GM12878 (cell line): ENCODE measurements around the gene CNNM2. TPM values are rescaled to one million over a fixed set of nuclear protein-coding genes. Genes with fewer than 3 reads are reported as not detected.

Experiments used
- ATAC-seq: fragments of 200-7000 bp; cut with Tn5 transposase; 3 replicates; pipeline ENCODE4 v1.9.1; 2020; ENCODE audit warnings: mild to moderate bottlenecking, moderate library complexity
- BruUV-seq: library from RNA; stranded (reverse); fragments of 400-500 nt; replicated peaks from 2 replicates; lab custom pipeline; 2021; lab: Mats Ljungman, UMichigan
- CTCF ChIA-PET: fragments of 300-600 bp; sonication (Branson Sonifier 250); formaldehyde crosslinking; extraction: SDS; loops from one replicate; lab custom pipeline; 2021; ENCODE audit warnings: inconsistent platforms; lab: Yijun Ruan, JAX
- POLR2A ChIA-PET: fragments of 350-600 bp; formaldehyde crosslinking; extraction: SDS; loops from one replicate; lab custom pipeline; 2021; ENCODE audit warnings: inconsistent platforms; lab: Charles Lee
- RAD21 ChIA-PET: fragments of 300-600 bp; sonication (Branson Sonifier 250); formaldehyde crosslinking; loops from one replicate; lab custom pipeline; 2023; ENCODE audit warnings: antibody characterized with exemption; ENCODE audit not compliant: unreplicated experiment; lab: Charles Lee
- SMC1A ChIA-PET: fragments of 300-600 bp; sonication (Branson Sonifier 250); formaldehyde crosslinking; loops from one replicate; lab custom pipeline; 2023; ENCODE audit not compliant: unreplicated experiment, uncharacterized antibody; lab: Charles Lee
- DNase-seq: peaks from one replicate; pipeline ENCODE4 v3.0.0-alpha.2; 2011; ENCODE audit warnings: low read depth, low spot score
- FAIRE-seq: peaks from 3 replicates; lab custom pipeline; 2011; peaks lifted over from hg19 to GRCh38; lab: Jason Lieb, UNC
- H2AFZ ChIP-seq: 2 replicates; pipeline ENCODE4 v1.6.0; 2011; ENCODE audit warnings: low read depth, low read length, control low read depth; ENCODE audit not compliant: control insufficient read depth
- H3K27ac ChIP-seq: 2 replicates; pipeline ENCODE4 v1.5.1; 2011; ENCODE audit warnings: control low read depth; ENCODE audit not compliant: control insufficient read depth, insufficient read depth
- H3K27me3 ChIP-seq, 2 experiments: replicated peaks in 1 of 2; 2 replicates each; pipeline versions ENCODE4 v1.6.0 to v1.6.1; 2011; ENCODE audit warnings: low read length in 1 of 2; ENCODE audit not compliant: control insufficient read depth in 2 of 2, insufficient read depth in 2 of 2
- H3K36me3 ChIP-seq, 2 experiments: 2 replicates each; pipeline ENCODE4 v1.5.1; 2011; ENCODE audit warnings: low read length in 1 of 2; ENCODE audit not compliant: control insufficient read depth in 2 of 2, insufficient read depth in 2 of 2
- H3K4me1 ChIP-seq: 2 replicates; pipeline ENCODE4 v1.6.1; 2011; ENCODE audit warnings: mild to moderate bottlenecking, low read length, moderate library complexity, mixed read lengths; ENCODE audit not compliant: control insufficient read depth, insufficient read depth
- H3K4me2 ChIP-seq: 2 replicates; pipeline ENCODE4 v1.6.0; 2011; ENCODE audit warnings: control low read depth; ENCODE audit not compliant: control insufficient read depth, insufficient read depth
- H3K4me3 ChIP-seq: fragments of 200-600 bp; sonication (generic); 2 replicates; pipeline ENCODE4 v1.5.1; 2016
- H3K79me2 ChIP-seq: 2 replicates; pipeline ENCODE4 v1.6.0; 2011; ENCODE audit warnings: low read length; ENCODE audit not compliant: control insufficient read depth, insufficient read depth
- H3K9ac ChIP-seq: 2 replicates; pipeline ENCODE4 v1.8.0; 2011; ENCODE audit warnings: low read length, control low read depth, mixed read lengths; ENCODE audit not compliant: control insufficient read depth, insufficient read depth
- H3K9me3 ChIP-seq: replicated peaks from 3 replicates; pipeline ENCODE4 v1.5.1; 2011; ENCODE audit warnings: mild to moderate bottlenecking, low read length; ENCODE audit not compliant: control insufficient read depth, insufficient read depth
- H4K20me1 ChIP-seq: 2 replicates; pipeline ENCODE4 v1.6.0; 2011; ENCODE audit not compliant: control insufficient read depth, insufficient read depth
- ATF7 ChIP-seq: fragments of 450-650 bp; IDR thresholded peaks from 2 replicates; pipeline ENCODE4 v1.6.1; 2016; ENCODE audit warnings: low read depth, mild to moderate bottlenecking
- EED ChIP-seq: sonication (generic); IDR thresholded peaks from 2 replicates; pipeline ENCODE4 v1.6.1; 2016; ENCODE audit warnings: antibody characterized with exemption, low read depth
- FOXM1 ChIP-seq: IDR thresholded peaks from 2 replicates; pipeline ENCODE4 v1.6.1; 2012; ENCODE audit warnings: low read depth, mild to moderate bottlenecking, inconsistent platforms, low read length, moderate library complexity
- JUNB ChIP-seq: IDR thresholded peaks from 2 replicates; pipeline ENCODE4 v1.6.1; 2016; ENCODE audit warnings: antibody characterized with exemption, mild to moderate bottlenecking
- LARP7 ChIP-seq: fragments of 450-650 bp; IDR thresholded peaks from 2 replicates; pipeline ENCODE4 v1.6.1; 2017; ENCODE audit warnings: mild to moderate bottlenecking
- MEF2A ChIP-seq: IDR thresholded peaks from 2 replicates; pipeline ENCODE4 v1.6.1; 2011; ENCODE audit warnings: low read depth, mild to moderate bottlenecking, low read length, moderate library complexity; ENCODE audit not compliant: insufficient read depth
- NRF1 ChIP-seq: conservative IDR thresholded peaks from 2 replicates; pipeline ENCODE4 v1.6.1; 2011; ENCODE audit warnings: mild to moderate bottlenecking, low read depth, low read length, improper control_type of control experiment
- PML ChIP-seq: IDR thresholded peaks from 2 replicates; pipeline ENCODE4 v1.6.1; 2012; ENCODE audit warnings: low read length, inconsistent platforms
- TARDBP ChIP-seq: IDR thresholded peaks from 2 replicates; pipeline ENCODE4 v1.6.1; 2016; ENCODE audit warnings: borderline replicate concordance
- WGBS: methylation state at CpG from one replicate; pipeline ENCODE4 v1.1.6; 2016; ENCODE audit warnings: low lambda C conversion rate; ENCODE audit not compliant: insufficient replicate concordance, insufficient coverage; ENCODE audit errors: missing lambda C conversion rate; 5-methylcytosine and 5-hydroxymethylcytosine counted together
- in situ Hi-C: fragments of 300-500 bp; cut with MboI; formaldehyde crosslinking; loops from 9 replicates; pipeline ENCODE4 v1.14.3; 2018; ENCODE audit warnings: mixed read lengths
- intact Hi-C: fragments of 100-400 bp; cut with micrococcal nuclease; formaldehyde crosslinking; loops from one replicate; pipeline ENCODE4 v1.14.2; 2022; ENCODE audit not compliant: unreplicated experiment
- polyA plus RNA-seq, 11 experiments: library from polyadenylated mRNA; depleted of rRNA in 4 of 11; unstranded in 6 of 11; stranded (reverse) in 5 of 11; fragments of >200 nt; fragmentation: Nextera tagmentation in 4 of 11; fragmentation: Illumina TruSeq in 1 of 11; extraction: Ambion mirVana in 4 of 11; extraction: Trizol in 1 of 11; gene quantifications; 1 replicate in 1 of 11; 2 replicates in 10 of 11; pipeline versions ENCODE4 v1.2.1 to v1.2.3, GENCODE V29; 2011 to 2016; ENCODE audit warnings: inconsistent platforms in 2 of 11, missing spikeins in 2 of 11, low read depth in 1 of 11
- total RNA-seq, 4 experiments: library from RNA; depleted of rRNA in 3 of 4; stranded (reverse); fragments of >200 nt in 3 of 4; fragmentation: Illumina TruSeq in 1 of 4; extraction: Trizol in 1 of 4; gene quantifications; 2 replicates each; pipeline versions ENCODE4 v1.2.1 to v1.2.3, GENCODE V29; 2013 to 2021
- TF ChIP-seq, protein P1 (sequence below): IDR thresholded peaks from 2 replicates; pipeline ENCODE4 v1.6.1; 2011; ENCODE audit warnings: mild to moderate bottlenecking, low read depth, low read length, moderate library complexity; ENCODE audit not compliant: insufficient replicate concordance
- TF ChIP-seq, protein P2 (sequence below): fragments of 450-650 bp; IDR thresholded peaks from 2 replicates; pipeline ENCODE4 v1.6.1; 2017; ENCODE audit warnings: mild to moderate bottlenecking, low read depth, inconsistent platforms; ENCODE audit not compliant: poor library complexity, severe bottlenecking
- TF ChIP-seq, protein P3 (sequence below): fragments of 450-650 bp; formaldehyde crosslinking; IDR thresholded peaks from 2 replicates; pipeline ENCODE4 v1.4.0; 2022; ENCODE audit warnings: mild to moderate bottlenecking, moderate library complexity

CNNM2 gene
- total and polyA plus RNA-seq, 10 of the 15 experiments (the other 5 are each of a cell fraction or from before 2014, with no cell fraction given), result 0.18 to 7.3 (median 2.5) TPM

DNA sequence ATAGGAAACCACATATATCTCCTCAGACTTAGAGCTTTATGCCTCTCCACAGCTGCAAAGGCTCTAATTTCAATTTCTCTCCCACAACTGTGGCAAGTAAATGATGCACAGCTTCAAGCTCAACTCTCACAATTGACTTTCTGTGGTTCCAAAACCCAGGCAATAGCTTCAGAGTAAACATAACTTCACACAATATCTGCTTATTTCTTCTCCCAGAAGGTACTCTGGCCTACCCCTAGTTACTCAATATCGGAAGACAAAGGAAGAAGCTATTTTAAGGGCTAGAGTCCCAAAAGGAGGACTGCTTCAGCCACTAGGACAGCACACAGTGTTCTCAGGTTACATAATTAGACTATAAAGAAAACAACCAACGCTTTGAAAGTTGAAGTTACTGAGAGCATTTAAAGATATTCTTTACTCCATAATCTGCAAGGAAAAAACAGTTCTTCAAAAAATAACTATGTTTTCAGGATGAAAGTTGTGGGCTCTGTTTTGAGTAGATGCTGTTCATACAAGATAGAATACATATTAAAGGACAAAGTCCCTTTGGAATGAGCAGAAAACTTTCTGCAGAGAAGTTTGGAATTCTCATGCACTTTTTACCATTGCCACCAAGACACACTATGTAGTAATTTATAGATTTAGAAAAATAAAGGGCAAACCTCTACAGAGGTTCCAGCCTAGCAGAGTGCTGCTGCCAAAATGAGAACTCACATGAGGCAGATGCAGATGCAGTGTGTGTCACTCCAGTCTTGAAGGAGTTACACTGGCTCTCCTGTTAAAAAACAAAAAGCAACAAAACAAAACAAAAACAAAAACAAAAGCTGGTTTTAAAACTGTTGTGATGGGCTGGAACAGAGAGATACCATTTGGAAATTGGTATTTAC, 193.2 kb downstream of the CNNM2 start (continued):
- TF ChIP-seq LARP7, result no peak
- TF ChIP-seq EED, result peak; percentile 62
- TF ChIP-seq ATF7, result peak; percentile 42; the same call in 1 of the 2 replicates
- TF ChIP-seq JUNB, result peak; percentile 45
- TF ChIP-seq, protein P1, sequence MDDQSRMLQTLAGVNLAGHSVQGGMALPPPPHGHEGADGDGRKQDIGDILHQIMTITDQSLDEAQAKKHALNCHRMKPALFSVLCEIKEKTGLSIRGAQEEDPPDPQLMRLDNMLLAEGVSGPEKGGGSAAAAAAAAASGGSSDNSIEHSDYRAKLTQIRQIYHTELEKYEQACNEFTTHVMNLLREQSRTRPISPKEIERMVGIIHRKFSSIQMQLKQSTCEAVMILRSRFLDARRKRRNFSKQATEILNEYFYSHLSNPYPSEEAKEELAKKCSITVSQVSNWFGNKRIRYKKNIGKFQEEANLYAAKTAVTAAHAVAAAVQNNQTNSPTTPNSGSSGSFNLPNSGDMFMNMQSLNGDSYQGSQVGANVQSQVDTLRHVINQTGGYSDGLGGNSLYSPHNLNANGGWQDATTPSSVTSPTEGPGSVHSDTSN, result no peak
- no peak for TF ChIP-seq TARDBP

DNA sequence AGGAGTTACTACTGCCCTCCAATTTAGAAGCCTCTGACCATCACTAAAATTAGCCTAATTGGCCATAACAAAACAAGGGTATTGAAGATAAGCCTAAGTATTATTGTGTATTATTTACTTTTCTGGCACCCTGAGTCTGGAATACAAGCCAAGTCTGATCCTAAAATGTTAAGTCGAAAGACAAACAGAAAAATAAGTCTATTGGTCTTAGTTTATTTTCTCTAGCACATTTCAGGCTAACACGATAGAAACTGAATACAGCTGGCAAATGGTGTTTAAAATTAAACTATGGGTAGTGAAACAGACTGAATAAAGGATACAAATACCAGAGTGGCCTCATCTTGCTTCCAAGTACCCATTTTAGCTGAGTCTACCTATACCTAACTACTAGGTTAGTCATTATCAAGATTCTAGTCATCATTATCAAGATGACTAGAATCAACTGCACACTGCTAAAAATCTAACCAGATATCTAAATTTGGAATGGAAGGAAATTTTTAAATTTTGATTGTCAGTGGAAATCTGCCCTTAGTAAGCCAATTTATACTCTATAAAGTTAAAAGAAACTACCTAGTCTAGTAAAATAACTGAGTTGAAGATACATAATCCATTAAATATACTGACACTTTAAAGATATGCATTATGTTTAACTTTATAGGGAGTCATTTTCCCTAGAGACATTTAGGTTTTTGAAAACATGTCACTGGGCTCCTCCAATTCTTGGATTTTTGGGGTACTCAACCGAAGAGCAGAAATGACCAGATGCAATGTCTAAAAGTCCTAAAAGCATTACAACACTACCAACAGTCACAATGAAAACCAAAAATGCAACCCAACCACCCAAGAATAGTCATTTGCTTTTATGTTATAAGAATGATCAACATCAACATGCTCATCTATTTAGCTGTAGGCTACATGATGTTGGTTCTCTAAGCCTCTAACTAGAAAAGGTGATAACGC, 194.1 kb downstream of the CNNM2 start:
- peak overlapping the region; percentile 25; the same call in 1 of the 2 replicates for H3K4me3 ChIP-seq
- peaks cover 14% of the 10 kb centered on the region for H3K79me2 ChIP-seq
- H3K9me3 ChIP-seq, result no peaks in the 10 kb centered on the region; the same call in 2 of the 3 replicates
- in situ Hi-C loops, result no loop called here
- POLR2A ChIA-PET, result interaction anchor here (0.6 to 3.2 kb wide), 5 partner anchors 12 to 81 kb away, joined by 3 to 31 read pairs (median 5); partner anchors contain the start of gene NT5C2
- H3K4me1 ChIP-seq, result peaks cover 39% of the 10 kb centered on the region
- H3K36me3 ChIP-seq, result no peaks in the 10 kb centered on the region
- H3K27ac ChIP-seq, result peak overlapping the region; percentile 59
- no TSS peak for BruUV-seq
- H3K4me2 ChIP-seq, result peak overlapping the region; percentile 66
- no peaks in the 10 kb centered on the region for H3K27me3 ChIP-seq
- RAD21 ChIA-PET, result interaction anchor here (1.4 to 4.8 kb wide), 3 partner anchors 12 to 132 kb away, joined by 4 to 67 read pairs (median 13); partner anchors contain the start of gene NT5C2
- no peak overlapping the region for H2AFZ ChIP-seq
- intact Hi-C loops, result loop anchor here (1.0 to 2.0 kb wide), 3 partner anchors 13 to 79 kb away; no protein-coding TSS in a partner anchor
- ATAC-seq (peak; percentile 89), FAIRE-seq (peak; percentile 47), DNase-seq (no peak)
- H3K9ac ChIP-seq, result no peak overlapping the region
- SMC1A ChIA-PET, result interaction anchor here (1.0 to 5.9 kb wide), 14 partner anchors 8 to 133 kb away, joined by 4 to 49 read pairs (median 10); partner anchors contain the start of gene NT5C2
- 31% methylated on average over 4 of the region's 4 CpGs for WGBS
- H4K20me1 ChIP-seq, result no peaks in the 10 kb centered on the region
- CTCF ChIA-PET, result interaction anchor here (0.6 to 3.2 kb wide), 4 partner anchors 16 to 194 kb away, joined by 3 to 16 read pairs (median 4); partner anchors contain the start of gene CNNM2
- TF ChIP-seq PML, result peak; percentile 32; the same call in 1 of the 2 replicates
- TF ChIP-seq, protein P2, sequence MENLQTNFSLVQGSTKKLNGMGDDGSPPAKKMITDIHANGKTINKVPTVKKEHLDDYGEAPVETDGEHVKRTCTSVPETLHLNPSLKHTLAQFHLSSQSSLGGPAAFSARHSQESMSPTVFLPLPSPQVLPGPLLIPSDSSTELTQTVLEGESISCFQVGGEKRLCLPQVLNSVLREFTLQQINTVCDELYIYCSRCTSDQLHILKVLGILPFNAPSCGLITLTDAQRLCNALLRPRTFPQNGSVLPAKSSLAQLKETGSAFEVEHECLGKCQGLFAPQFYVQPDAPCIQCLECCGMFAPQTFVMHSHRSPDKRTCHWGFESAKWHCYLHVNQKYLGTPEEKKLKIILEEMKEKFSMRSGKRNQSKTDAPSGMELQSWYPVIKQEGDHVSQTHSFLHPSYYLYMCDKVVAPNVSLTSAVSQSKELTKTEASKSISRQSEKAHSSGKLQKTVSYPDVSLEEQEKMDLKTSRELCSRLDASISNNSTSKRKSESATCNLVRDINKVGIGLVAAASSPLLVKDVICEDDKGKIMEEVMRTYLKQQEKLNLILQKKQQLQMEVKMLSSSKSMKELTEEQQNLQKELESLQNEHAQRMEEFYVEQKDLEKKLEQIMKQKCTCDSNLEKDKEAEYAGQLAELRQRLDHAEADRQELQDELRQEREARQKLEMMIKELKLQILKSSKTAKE, result peak; percentile 45
- TF ChIP-seq, protein P3, sequence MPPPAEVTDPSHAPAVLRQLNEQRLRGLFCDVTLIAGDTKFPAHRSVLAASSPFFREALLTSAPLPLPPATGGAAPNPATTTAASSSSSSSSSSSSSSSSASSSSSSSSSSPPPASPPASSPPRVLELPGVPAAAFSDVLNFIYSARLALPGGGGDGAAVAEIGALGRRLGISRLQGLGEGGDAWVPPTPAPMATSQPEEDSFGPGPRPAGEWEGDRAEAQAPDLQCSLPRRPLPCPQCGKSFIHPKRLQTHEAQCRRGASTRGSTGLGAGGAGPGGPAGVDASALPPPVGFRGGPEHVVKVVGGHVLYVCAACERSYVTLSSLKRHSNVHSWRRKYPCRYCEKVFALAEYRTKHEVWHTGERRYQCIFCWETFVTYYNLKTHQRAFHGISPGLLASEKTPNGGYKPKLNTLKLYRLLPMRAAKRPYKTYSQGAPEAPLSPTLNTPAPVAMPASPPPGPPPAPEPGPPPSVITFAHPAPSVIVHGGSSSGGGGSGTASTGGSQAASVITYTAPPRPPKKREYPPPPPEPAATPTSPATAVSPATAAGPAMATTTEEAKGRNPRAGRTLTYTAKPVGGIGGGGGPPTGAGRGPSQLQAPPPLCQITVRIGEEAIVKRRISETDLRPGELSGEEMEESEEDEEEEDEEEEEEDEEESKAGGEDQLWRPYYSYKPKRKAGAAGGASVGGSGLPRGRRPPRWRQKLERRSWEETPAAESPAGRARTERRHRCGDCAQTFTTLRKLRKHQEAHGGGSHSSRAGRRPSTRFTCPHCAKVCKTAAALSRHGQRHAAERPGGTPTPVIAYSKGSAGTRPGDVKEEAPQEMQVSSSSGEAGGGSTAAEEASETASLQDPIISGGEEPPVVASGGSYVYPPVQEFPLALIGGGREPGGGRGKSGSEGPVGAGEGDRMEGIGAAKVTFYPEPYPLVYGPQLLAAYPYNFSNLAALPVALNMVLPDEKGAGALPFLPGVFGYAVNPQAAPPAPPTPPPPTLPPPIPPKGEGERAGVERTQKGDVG, result no peak
- TF ChIP-seq FOXM1, result peak; percentile 92; the same call in 1 of the 2 replicates
- TF ChIP-seq NRF1, result no peak
- TF ChIP-seq MEF2A, result peak; percentile 87
